Skin of body (tissue), 2 donors: ENCODE data around the gene FAP. TPM values are rescaled to one million over a fixed set of nuclear protein-coding genes. Genes with fewer than 3 reads are reported as not detected.
A peak's percentile ranks its signal among the peaks of the same experiment; 100 is the strongest.

Experiments used
- DNase-seq: peaks from one replicate; lab custom pipeline; 2025; lab: John Stamatoyannopoulos, UW
- total RNA-seq: library from RNA; depleted of rRNA; stranded (reverse); fragments of >200 nt; gene quantifications from one replicate; pipeline ENCODE4 v1.2.3, GENCODE V29; 2014

Gene FAP
- total RNA-seq, 1 donor from 2014 or later: 64.6 TPM

GRCh38 chr2:162127422-162127821, 115.8 kb downstream of the FAP start:
- no peak for DNase-seq

- DNase-seq: no peak
Measured at GRCh38 chr2:162126527-162126926, 116.7 kb downstream of the FAP start.

GRCh38 chr2:162126111-162126519, 117.1 kb downstream of the FAP start:
- peak; percentile 2 for DNase-seq

- DNase-seq: no peak
Measured at GRCh38 chr2:162125138-162125537, 118.1 kb downstream of the FAP start.

DNA sequence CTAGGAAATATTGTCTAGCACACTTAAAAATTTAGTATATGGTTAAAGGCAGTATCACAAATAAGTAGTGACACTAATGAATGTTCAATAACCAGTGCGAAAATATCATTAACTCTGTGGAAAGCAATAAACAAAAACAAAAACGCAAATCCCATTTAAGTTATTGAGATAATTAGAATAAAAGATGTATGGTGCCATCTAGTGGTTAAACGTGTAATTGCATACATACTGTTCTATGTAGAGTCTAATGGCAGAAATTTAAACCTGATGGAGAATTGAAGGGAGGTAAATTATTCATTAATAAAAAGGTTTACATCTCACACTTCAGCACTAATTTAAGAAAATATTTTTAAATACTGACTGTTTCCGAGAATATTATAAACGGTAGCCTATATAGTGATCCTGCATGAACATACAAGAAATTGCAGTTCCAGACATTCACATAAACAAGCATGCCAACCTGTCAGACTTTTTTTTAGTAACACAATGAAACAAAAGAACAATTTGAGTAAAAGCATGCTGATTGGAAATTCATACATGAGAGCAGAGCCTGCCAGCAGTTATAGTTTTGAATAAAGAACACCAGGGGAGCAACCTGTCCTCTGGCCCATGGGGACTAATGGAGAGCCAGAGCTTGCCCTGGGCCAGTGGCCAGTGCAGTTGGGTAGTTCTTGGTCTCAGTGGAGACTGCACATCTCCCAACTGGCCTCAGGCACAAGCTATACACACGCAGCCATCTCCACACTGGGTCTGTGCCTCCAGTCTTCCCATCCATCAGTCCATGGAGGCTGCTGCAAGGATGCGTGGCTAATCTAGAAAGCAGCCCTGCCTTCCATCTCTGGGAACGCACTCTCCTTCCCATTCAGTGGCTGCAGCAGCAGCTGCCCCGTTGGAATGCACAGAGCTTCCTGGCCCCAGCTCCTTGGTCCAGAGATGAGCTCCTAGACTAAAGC, 119.2 kb downstream of the FAP start:
- peak; percentile 11 for DNase-seq

Other genes starting within 250 kb of the FAP start
- gene DPP4, start 169.2 kb downstream of the FAP start, total RNA-seq: 13.7 TPM
- gene GCG, start 91.2 kb downstream of the FAP start, total RNA-seq: not detected
- gene IFIH1, start 75.2 kb upstream of the FAP start, total RNA-seq: 8.3 TPM
- 26.9 TPM for gene GCA, start 100.7 kb upstream of the FAP start, total RNA-seq